Osteocyte (in vitro differentiated cells): ENCODE data around the gene MRGPRF. TPM values are rescaled to one million over a fixed set of nuclear protein-coding genes. Genes with fewer than 3 reads are reported as not detected.

Experiments
- DNase-seq: peaks from one replicate; pipeline ENCODE4 v3.0.0; 2021; ENCODE audit warnings: mixed read lengths; ENCODE audit not compliant: unreplicated experiment; ENCODE audit errors: extremely low spot score
- H3K27ac Mint-ChIP-seq: one replicate; pipeline ENCODE4 v1.8.0; 2021; ENCODE audit warnings: mild to moderate bottlenecking, mixed read lengths; ENCODE audit not compliant: unreplicated experiment
- H3K27me3 Mint-ChIP-seq: one replicate; pipeline ENCODE4 v1.8.0; 2021; ENCODE audit warnings: mixed read lengths; ENCODE audit not compliant: unreplicated experiment
- H3K36me3 Mint-ChIP-seq: one replicate; pipeline ENCODE4 v1.8.0; 2021; ENCODE audit warnings: mixed read lengths; ENCODE audit not compliant: unreplicated experiment
- H3K4me1 Mint-ChIP-seq: one replicate; pipeline ENCODE4 v1.8.0; 2021; ENCODE audit warnings: mixed read lengths; ENCODE audit not compliant: unreplicated experiment
- H3K4me3 Mint-ChIP-seq: one replicate; pipeline ENCODE4 v1.8.0; 2021; ENCODE audit warnings: mild to moderate bottlenecking, moderate library complexity, mixed read lengths; ENCODE audit not compliant: unreplicated experiment
- H3K9me3 Mint-ChIP-seq: one replicate; pipeline ENCODE4 v1.8.0; 2021; ENCODE audit warnings: mixed read lengths; ENCODE audit not compliant: unreplicated experiment
- CTCF ChIP-seq: fragments of 200-600 bp; sonication (generic); IDR thresholded peaks from 2 replicates; pipeline ENCODE4 v1.5.0; 2021; ENCODE audit warnings: antibody characterized with exemption, mild to moderate bottlenecking, moderate library complexity
- total RNA-seq: library from RNA; stranded (reverse); gene quantifications from 2 replicates; pipeline ENCODE4 v1.2.1, GENCODE V29; 2021

MRGPRF gene
- total RNA-seq, 1 donor from 2014 or later: 7.0 TPM

- no peak overlapping the region for H3K4me3 Mint-ChIP-seq
- peaks cover 13% of the 10 kb centered on the region for H3K9me3 Mint-ChIP-seq
- H3K36me3 Mint-ChIP-seq: peaks cover 7% of the 10 kb centered on the region
- peak; percentile 76 for DNase-seq
- H3K4me1 Mint-ChIP-seq: peaks cover 10% of the 10 kb centered on the region
- TF ChIP-seq CTCF: no peak
- no peak overlapping the region for H3K27ac Mint-ChIP-seq
- H3K27me3 Mint-ChIP-seq: peaks cover 45% of the 10 kb centered on the region
Measured at GRCh38 chr11:68990995-68991780, 21.9 kb downstream of the MRGPRF start.

GRCh38 chr11:68989936-68990606, 23.0 kb downstream of the MRGPRF start:
- DNase-seq: peak; percentile 60
- Mint-ChIP-seq H3K4me3 (no peak overlapping the region), H3K27ac (no peak overlapping the region), H3K27me3 (peaks cover 52% of the 10 kb centered on the region), H3K4me1 (peaks cover 5% of the 10 kb centered on the region), H3K9me3 (peaks cover 14% of the 10 kb centered on the region), H3K36me3 (peaks cover 7% of the 10 kb centered on the region)
- TF ChIP-seq CTCF: no peak

- H3K27me3 Mint-ChIP-seq: peaks cover 59% of the 10 kb centered on the region
- H3K4me3 Mint-ChIP-seq: no peak overlapping the region
- H3K4me1 Mint-ChIP-seq: no peaks in the 10 kb centered on the region
- no peak overlapping the region for H3K27ac Mint-ChIP-seq
- peaks cover 7% of the 10 kb centered on the region for H3K36me3 Mint-ChIP-seq
- peaks cover 14% of the 10 kb centered on the region for H3K9me3 Mint-ChIP-seq
- no peak for TF ChIP-seq CTCF
- no peak for DNase-seq
Measured at GRCh38 chr11:68988491-68988890, 24.6 kb downstream of the MRGPRF start.

GRCh38 chr11:68987211-68987610, 25.8 kb downstream of the MRGPRF start:
- H3K4me3 Mint-ChIP-seq: no peak overlapping the region
- no peaks in the 10 kb centered on the region for H3K4me1 Mint-ChIP-seq
- TF ChIP-seq CTCF: no peak
- H3K27me3 Mint-ChIP-seq: peaks cover 63% of the 10 kb centered on the region
- peaks cover 21% of the 10 kb centered on the region for H3K9me3 Mint-ChIP-seq
- H3K36me3 Mint-ChIP-seq: peaks cover 7% of the 10 kb centered on the region
- no peak overlapping the region for H3K27ac Mint-ChIP-seq
- DNase-seq: peak; percentile 0

- Mint-ChIP-seq H3K4me3 (no peak overlapping the region), H3K27ac (no peak overlapping the region), H3K4me1 (peaks cover 4% of the 10 kb centered on the region), H3K36me3 (peaks cover 7% of the 10 kb centered on the region), H3K9me3 (peaks cover 27% of the 10 kb centered on the region), H3K27me3 (peaks cover 65% of the 10 kb centered on the region)
- no peak for TF ChIP-seq CTCF
- peak; percentile 46 for DNase-seq
Measured at GRCh38 chr11:68983801-68984200, 29.2 kb downstream of the MRGPRF start.
